NT2/D1 (cell line): ENCODE measurements around the gene BEND4.

Experiments used
- SUZ12 ChIP-seq: IDR thresholded peaks from 2 replicates; pipeline ENCODE4 v1.6.1; 2011; ENCODE audit not compliant: insufficient read length, insufficient read depth; ENCODE audit errors: extremely low read depth
- YY1 ChIP-seq: IDR thresholded peaks from 2 replicates; pipeline ENCODE4 v1.6.1; 2011; ENCODE audit not compliant: insufficient read length, insufficient read depth

GRCh38 chr4:42101446-42101975 lies 50.9 kb downstream of the BEND4 start:
- TF ChIP-seq SUZ12 (no peak), YY1 (no peak)
